Activated naive CD8-positive, alpha-beta T cell treated with anti-CD3 and anti-CD28 coated beads, Interleukin-2, amount 10 ng/mL, durations not matched to agents 7 days and 5 days (primary cell): ENCODE data around the gene VPS45. TPM values are rescaled to one million over a fixed set of nuclear protein-coding genes. Genes with fewer than 3 reads are reported as not detected.

Experiments
- ATAC-seq: fragments of 150-1000 bp; cut with Tn5 transposase; one replicate; pipeline ENCODE4 v1.10.0; 2021; ENCODE audit warnings: low read depth, moderate library complexity
- POLR2A ChIA-PET: fragments of 350-600 bp; sonication (Branson Sonifier 250); formaldehyde crosslinking; loops from one replicate; lab custom pipeline; 2021; ENCODE audit warnings: antibody characterized with exemption; lab: Charles Lee
- DNase-seq: peaks from one replicate; pipeline ENCODE4 v3.0.0; 2021
- H3K27ac Mint-ChIP-seq: one replicate; pipeline ENCODE4 v1.8.0; 2022; ENCODE audit warnings: mild to moderate bottlenecking, mixed read lengths
- H3K27me3 Mint-ChIP-seq: one replicate; pipeline ENCODE4 v1.8.0; 2022; ENCODE audit warnings: mild to moderate bottlenecking, moderate library complexity, mixed read lengths
- H3K36me3 Mint-ChIP-seq: one replicate; pipeline ENCODE4 v1.8.0; 2021; ENCODE audit warnings: mild to moderate bottlenecking, mixed read lengths
- H3K4me1 Mint-ChIP-seq: one replicate; pipeline ENCODE4 v1.8.0; 2021; ENCODE audit warnings: mixed read lengths
- H3K4me3 Mint-ChIP-seq: one replicate; pipeline ENCODE4 v1.8.0; 2022; ENCODE audit warnings: mild to moderate bottlenecking, moderate library complexity, mixed read lengths
- H3K9me3 Mint-ChIP-seq: one replicate; pipeline ENCODE4 v1.8.0; 2021; ENCODE audit warnings: mixed read lengths
- total RNA-seq, 2 experiments: library from RNA; stranded (reverse); gene quantifications; one replicate each; pipeline ENCODE4 v1.2.3, GENCODE V29; 2021

VPS45 gene
- total RNA-seq, 2 experiments from 2014 or later: 41.1 to 42.6 TPM

DNA sequence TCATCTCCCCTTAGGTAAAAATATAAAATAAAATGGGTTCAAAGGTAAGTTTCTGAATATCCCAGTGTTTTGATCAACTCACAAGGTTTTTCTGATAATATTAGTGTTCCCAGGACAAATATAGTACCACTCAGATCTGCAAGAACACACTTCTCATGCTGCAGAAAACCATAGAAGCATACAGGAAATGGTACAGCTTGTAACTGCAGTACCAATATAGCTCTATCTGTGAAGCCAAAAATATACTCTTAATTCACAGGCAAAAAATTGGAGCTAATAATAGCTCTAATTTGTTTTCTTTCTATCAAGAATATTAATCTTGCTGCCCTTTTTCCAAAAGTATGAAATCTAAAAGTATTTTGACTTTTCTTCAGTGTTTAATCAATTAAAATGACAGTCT is 13.2 kb downstream of the VPS45 start:
- DNase-seq (no peak), ATAC-seq (no peak)
- H3K27me3 Mint-ChIP-seq: no peaks in the 10 kb centered on the region
- no peaks in the 10 kb centered on the region for H3K9me3 Mint-ChIP-seq
- POLR2A ChIA-PET: interaction anchor here (0.8 to 1.1 kb wide), 3 partner anchors 71 to 81 kb away, joined by 3 read pairs; no protein-coding TSS in a partner anchor
- peaks cover 46% of the 10 kb centered on the region for H3K36me3 Mint-ChIP-seq
- no peak overlapping the region for H3K4me3 Mint-ChIP-seq
- no peak overlapping the region for H3K27ac Mint-ChIP-seq
- H3K4me1 Mint-ChIP-seq: peaks cover 17% of the 10 kb centered on the region

DNA sequence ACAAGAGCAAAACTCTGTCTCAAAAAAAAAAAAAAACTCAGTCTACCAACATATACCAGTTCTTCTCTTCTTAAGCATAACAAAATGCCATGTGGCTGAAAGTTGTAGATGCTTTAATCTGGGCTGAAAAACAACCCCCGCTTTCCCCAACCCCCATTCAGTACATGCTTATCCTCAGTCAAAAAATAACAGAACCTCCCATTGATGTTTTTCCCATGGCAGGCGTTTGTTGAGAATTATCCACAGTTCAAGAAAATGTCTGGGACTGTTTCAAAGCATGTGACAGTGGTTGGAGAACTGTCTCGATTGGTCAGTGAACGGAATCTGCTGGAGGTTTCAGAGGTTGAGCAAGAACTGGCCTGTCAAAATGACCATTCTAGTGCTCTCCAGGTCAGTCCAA is 14.9 kb downstream of the VPS45 start:
- Mint-ChIP-seq H3K4me3 (no peak overlapping the region), H3K36me3 (peaks cover 50% of the 10 kb centered on the region), H3K9me3 (no peaks in the 10 kb centered on the region), H3K27me3 (no peaks in the 10 kb centered on the region), H3K4me1 (peaks cover 14% of the 10 kb centered on the region), H3K27ac (no peak overlapping the region)
- no peak for ATAC-seq
- POLR2A ChIA-PET: no interaction called here
- no peak for DNase-seq

DNA sequence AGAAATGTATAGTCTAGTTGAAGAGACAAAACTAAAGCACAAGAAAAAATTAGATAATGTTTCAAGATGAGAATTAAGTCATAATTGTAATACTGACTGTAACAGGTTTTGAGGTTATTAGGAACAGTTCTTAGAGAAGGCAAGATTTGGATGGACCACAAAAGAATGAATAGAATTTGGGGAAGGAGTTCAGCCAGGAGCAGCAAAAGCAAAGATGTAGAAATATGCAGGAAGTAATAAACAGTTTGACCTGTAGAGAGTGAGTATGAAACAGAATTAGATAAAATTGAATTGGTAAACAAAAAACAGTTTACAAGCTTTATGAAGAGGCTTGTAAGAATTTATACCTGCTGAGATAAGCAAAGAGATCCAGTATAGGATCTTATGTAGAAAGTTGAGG is 16.3 kb downstream of the VPS45 start:
- DNase-seq: no peak
- Mint-ChIP-seq H3K27me3 (no peaks in the 10 kb centered on the region), H3K27ac (no peak overlapping the region), H3K4me1 (peaks cover 11% of the 10 kb centered on the region), H3K4me3 (no peak overlapping the region), H3K9me3 (no peaks in the 10 kb centered on the region), H3K36me3 (peaks cover 52% of the 10 kb centered on the region)
- no peak for ATAC-seq
- POLR2A ChIA-PET: interaction anchor here (0.6 kb wide), 1 partner anchor 8 kb away, joined by 3 read pairs; no protein-coding TSS in a partner anchor

DNA sequence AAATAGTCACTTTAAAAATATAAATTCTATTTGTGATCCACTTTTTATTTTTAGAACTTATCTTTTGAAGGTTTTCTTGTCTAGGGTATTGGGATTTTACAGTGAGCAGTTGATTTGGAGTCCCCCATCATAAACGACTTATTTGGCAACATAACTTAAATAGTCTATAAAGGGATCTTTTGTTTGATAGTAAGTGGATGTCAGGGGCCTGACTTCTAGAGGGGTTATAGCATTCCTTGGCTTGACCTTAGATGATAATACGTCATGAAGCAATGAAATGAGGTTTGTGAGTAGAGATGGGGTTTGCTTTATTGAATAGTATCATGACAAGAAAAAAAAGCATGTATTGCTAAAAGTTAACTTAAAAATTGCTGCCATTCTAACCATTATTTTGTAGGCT is 17.8 kb downstream of the VPS45 start:
- peaks cover 57% of the 10 kb centered on the region for H3K36me3 Mint-ChIP-seq
- no peaks in the 10 kb centered on the region for H3K9me3 Mint-ChIP-seq
- no peaks in the 10 kb centered on the region for H3K27me3 Mint-ChIP-seq
- DNase-seq (no peak), ATAC-seq (no peak)
- POLR2A ChIA-PET: interaction anchor here (1.1 kb wide), 1 partner anchor 198 kb away, joined by 3 read pairs; a partner anchor contains a TSS
- H3K4me3 Mint-ChIP-seq: no peak overlapping the region
- H3K4me1 Mint-ChIP-seq: peaks cover 17% of the 10 kb centered on the region
- no peak overlapping the region for H3K27ac Mint-ChIP-seq

DNA sequence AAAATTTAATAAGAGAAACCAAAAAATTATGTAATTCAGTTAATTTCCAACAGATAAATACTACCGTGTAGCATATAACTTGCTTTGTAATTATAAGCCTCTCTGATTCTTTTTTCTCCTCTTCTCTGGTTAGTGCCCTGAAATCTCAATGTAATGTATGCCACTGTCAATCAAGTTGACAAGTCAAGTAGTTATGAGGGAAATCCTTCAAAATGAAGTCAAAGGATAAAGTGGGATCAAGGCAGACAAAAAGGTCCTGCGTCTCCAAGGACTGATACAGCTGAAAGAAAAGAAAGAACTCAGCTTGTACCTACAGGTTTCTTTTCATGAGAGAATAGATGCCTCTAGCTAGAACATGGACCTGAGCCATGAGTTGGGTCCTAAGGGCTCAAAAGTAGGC is 19.8 kb downstream of the VPS45 start:
- ATAC-seq: no peak
- Mint-ChIP-seq H3K4me3 (no peak overlapping the region), H3K27ac (no peak overlapping the region), H3K27me3 (no peaks in the 10 kb centered on the region), H3K36me3 (peaks cover 57% of the 10 kb centered on the region), H3K4me1 (peaks cover 28% of the 10 kb centered on the region), H3K9me3 (no peaks in the 10 kb centered on the region)
- POLR2A ChIA-PET: no interaction called here
- no peak for DNase-seq

DNA sequence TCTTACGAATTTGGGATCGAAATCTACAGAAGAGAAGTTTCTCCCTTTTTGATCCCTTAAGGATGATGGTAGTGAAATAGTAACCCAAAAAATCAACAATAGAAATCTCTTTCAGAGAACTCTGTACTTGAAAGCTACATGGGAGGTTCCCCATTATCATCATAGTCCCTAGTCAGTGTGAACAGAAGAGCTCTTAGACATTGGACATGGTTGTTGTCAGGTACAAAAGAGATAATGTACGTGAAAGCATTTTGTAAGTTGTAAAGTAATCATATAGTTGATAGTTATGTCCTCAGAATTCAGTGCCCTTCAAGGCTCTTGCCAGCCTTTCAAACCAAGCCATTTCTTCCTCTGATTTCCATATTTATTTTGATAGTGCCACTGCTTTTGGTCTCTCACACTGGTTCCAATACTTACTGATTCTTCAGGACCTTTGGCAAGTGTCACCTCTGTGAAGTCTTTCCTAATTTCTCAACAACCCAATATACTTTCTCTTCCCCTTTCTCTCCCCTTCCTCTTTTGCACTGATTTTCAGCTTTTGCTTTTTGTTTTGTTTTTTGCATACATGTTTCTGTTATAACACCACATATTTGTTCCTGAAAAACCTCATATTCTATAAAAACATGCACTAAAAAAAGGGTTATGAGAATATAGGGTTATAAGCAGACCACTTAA is 22.4 kb downstream of the VPS45 start:
- Mint-ChIP-seq H3K9me3 (no peaks in the 10 kb centered on the region), H3K4me1 (peaks cover 36% of the 10 kb centered on the region), H3K36me3 (peaks cover 56% of the 10 kb centered on the region), H3K4me3 (no peak overlapping the region), H3K27ac (no peak overlapping the region), H3K27me3 (no peaks in the 10 kb centered on the region)
- POLR2A ChIA-PET: interaction anchor here (0.7 to 1.1 kb wide), 3 partner anchors 20 to 202 kb away, joined by 3 to 4 read pairs (median 4); partner anchors contain the start of gene VPS45
- ATAC-seq: no peak
- DNase-seq: no peak

DNA sequence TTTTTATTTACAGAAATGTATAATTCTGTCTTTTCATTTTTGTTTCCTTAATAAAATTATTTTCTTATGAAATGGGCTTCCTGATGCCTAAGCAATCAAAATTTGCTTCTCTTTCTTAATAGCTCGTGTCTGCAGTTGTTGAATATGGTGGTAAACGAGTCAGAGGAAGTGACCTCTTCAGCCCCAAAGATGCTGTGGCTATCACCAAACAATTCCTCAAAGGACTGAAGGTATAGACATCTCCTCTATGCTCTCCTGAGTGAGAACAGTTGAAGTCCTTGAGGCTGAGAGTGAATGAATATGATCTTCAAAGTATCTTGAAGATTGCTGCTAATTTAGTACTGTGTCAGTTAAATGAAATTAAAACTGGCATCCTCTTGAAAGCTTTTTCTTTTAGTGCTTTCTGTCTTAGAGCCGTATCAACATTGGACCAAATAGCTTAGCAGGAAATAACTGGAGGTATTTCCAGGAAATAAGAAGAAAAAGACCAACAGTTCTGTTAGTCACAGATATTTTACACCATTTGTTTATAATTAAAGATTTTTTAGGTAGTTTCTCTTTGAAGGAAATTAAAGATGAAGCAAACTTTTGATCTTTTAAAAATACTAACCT is 24.7 kb downstream of the VPS45 start:
- Mint-ChIP-seq H3K9me3 (no peaks in the 10 kb centered on the region), H3K4me3 (peak overlapping the region; percentile 65), H3K4me1 (peaks cover 37% of the 10 kb centered on the region), H3K27ac (peak overlapping the region; percentile 93), H3K27me3 (no peaks in the 10 kb centered on the region), H3K36me3 (peaks cover 46% of the 10 kb centered on the region)
- no peak for DNase-seq
- ATAC-seq: peak; percentile 83
- POLR2A ChIA-PET: interaction anchor here (0.6 to 1.9 kb wide), 11 partner anchors 8 to 881 kb away, joined by 3 to 26 read pairs (median 4); partner anchors contain the start of gene PLEKHO1

DNA sequence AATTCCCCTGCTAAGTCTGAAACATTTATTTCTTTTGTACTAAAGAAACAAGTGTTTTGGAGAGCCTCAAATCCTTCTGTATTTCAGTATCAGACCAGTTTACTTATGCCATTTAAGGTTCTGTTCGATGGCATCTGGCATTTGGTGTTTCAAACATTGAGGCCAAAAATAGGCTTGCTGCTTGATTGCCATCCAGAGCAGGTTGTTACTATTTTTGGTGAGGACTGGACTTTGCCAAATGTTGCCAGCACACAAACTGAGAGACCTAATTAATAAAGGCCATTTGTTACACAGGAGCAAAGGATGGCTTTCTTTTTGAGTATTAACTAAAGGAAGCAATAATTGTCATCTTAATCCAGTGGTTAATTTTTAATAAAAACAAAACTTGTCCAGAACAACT is 26.2 kb downstream of the VPS45 start:
- ATAC-seq (no peak), DNase-seq (no peak)
- peaks cover 36% of the 10 kb centered on the region for H3K36me3 Mint-ChIP-seq
- no peaks in the 10 kb centered on the region for H3K9me3 Mint-ChIP-seq
- no peaks in the 10 kb centered on the region for H3K27me3 Mint-ChIP-seq
- peaks cover 35% of the 10 kb centered on the region for H3K4me1 Mint-ChIP-seq
- H3K27ac Mint-ChIP-seq: no peak overlapping the region
- H3K4me3 Mint-ChIP-seq: no peak overlapping the region
- POLR2A ChIA-PET: interaction anchor here (0.6 kb wide), 1 partner anchor 209 kb away, joined by 3 read pairs; no protein-coding TSS in a partner anchor

DNA sequence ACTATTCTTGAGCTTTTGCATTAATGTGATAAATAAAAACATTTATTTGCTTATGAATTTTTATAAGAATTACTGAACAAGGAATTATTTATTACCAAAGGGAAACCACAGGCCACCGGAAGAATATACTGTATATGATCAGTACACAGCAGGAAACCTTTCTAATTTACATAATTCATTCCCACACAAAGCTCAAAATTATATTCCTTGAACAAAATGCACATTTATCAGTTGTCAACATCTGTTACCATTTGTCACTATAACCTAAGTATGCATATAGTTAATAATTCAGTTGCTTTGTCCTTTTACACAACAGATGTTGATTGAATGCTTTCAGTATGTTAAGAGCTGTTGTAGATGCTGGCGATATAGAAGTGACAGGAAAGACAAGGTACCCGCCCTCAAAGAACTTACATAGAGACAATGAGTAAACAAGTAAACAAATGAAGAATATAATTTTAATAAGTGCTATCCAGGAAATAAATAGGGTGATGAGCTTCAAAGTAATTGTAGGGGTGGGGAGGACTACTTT is 27.2 kb downstream of the VPS45 start:
- Mint-ChIP-seq H3K4me3 (no peak overlapping the region), H3K27me3 (no peaks in the 10 kb centered on the region), H3K27ac (no peak overlapping the region), H3K36me3 (peaks cover 29% of the 10 kb centered on the region), H3K4me1 (peaks cover 31% of the 10 kb centered on the region), H3K9me3 (no peaks in the 10 kb centered on the region)
- no peak for DNase-seq
- POLR2A ChIA-PET: interaction anchor here (1.1 to 1.2 kb wide), 2 partner anchors 13 to 15 kb away, joined by 3 to 5 read pairs; no protein-coding TSS in a partner anchor
- no peak for ATAC-seq

DNA sequence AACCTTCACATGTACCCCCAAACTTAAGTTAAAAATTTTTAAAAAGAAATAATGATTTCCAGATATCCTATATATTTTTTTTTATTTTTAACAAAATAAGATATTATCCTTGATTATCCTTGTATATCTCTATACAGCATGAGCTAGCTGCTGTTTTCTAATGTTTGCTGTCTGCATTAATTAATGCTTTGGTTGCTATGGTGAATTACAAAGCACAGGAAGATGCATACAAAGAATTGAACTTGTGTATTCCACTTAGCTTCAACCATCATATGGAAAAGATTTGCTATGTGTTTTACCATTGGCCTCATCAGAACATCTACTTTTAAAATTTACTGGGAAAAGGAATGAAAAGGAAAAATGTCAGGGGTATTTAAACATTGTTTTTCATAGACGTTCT is 35.4 kb downstream of the VPS45 start:
- ATAC-seq: no peak
- Mint-ChIP-seq H3K36me3 (peaks cover 45% of the 10 kb centered on the region), H3K9me3 (peaks cover 5% of the 10 kb centered on the region), H3K27ac (no peak overlapping the region), H3K4me3 (no peak overlapping the region), H3K27me3 (no peaks in the 10 kb centered on the region), H3K4me1 (peaks cover 42% of the 10 kb centered on the region)
- DNase-seq: no peak
- POLR2A ChIA-PET: interaction anchor here (0.7 to 1.5 kb wide), 5 partner anchors 11 to 215 kb away, joined by 3 to 6 read pairs (median 4); partner anchors contain the start of gene PLEKHO1

DNA sequence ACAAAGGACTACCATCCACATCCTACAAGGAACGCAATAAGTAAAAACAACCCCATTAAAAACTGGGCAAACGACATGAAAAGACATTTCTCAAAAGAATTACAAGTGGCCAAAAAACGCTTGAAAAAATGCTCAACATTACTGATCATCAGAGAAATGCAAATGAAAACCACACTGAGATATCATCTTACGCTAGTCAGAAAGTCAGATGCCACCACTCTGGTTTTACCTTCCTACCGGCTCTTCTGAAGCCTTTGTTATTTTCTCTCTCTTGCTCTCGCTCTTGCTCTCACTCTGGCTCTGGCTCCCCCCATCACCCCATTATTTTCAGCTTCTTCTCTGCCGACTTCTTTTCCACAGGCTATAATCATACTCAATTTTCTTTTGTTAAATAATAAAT is 38.8 kb downstream of the VPS45 start:
- ATAC-seq: peak; percentile 77
- peaks cover 44% of the 10 kb centered on the region for H3K36me3 Mint-ChIP-seq
- peaks cover 3% of the 10 kb centered on the region for H3K9me3 Mint-ChIP-seq
- no peak for DNase-seq
- no peaks in the 10 kb centered on the region for H3K27me3 Mint-ChIP-seq
- POLR2A ChIA-PET: interaction anchor here (0.6 to 5.3 kb wide), 4 partner anchors 14 to 55 kb away, joined by 3 to 26 read pairs (median 4); partner anchors contain the start of gene PLEKHO1
- peak overlapping the region; percentile 75 for H3K4me3 Mint-ChIP-seq
- H3K27ac Mint-ChIP-seq: peak overlapping the region; percentile 90
- H3K4me1 Mint-ChIP-seq: peaks cover 67% of the 10 kb centered on the region

DNA sequence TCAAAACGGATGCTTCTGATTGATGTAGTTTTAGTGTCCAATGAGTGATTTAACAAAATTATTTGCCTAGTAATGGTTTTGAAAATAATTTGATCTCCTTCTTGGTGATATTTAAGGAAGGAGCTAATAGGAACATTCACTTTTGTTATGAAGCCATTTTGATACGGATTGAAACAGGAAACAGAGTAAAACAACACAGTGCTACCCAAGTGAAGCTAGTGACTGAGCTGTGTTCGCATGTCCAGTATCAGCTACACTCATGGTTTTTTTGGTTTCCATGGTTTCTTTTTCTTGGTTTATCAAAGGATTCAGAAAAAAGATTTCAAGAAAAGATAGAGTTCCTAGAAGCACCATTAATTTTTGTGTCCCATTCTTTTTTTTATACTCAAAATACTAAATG is 42.0 kb downstream of the VPS45 start:
- peaks cover 3% of the 10 kb centered on the region for H3K9me3 Mint-ChIP-seq
- peak overlapping the region; percentile 84 for H3K4me3 Mint-ChIP-seq
- no peak for DNase-seq
- peak overlapping the region; percentile 96 for H3K27ac Mint-ChIP-seq
- peak; percentile 80 for ATAC-seq
- POLR2A ChIA-PET: interaction anchor here (0.7 to 5.3 kb wide), 12 partner anchors 10 to 222 kb away, joined by 3 to 37 read pairs (median 4); partner anchors contain the start of genes PLEKHO1 and VPS45
- H3K27me3 Mint-ChIP-seq: no peaks in the 10 kb centered on the region
- peaks cover 69% of the 10 kb centered on the region for H3K4me1 Mint-ChIP-seq
- H3K36me3 Mint-ChIP-seq: peaks cover 53% of the 10 kb centered on the region

DNA sequence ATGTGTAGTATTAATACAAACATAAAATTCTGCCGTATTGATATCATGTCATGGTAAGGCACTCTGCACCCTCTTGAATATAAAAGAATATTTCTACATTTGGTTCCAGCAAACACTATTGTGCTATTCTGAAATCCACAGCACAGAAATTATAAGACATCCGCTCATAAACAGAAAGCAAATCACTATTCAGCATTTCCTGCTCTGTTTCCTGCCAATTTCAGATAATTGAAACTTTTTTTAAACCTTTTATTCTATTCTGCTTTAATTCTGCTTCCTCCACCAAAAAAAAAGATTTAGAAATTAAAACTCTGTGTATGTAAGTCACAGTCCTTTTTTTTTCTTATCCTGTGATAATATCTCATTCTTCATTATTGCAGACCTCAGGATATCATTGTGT is 42.5 kb downstream of the VPS45 start:
- no peak for DNase-seq
- POLR2A ChIA-PET: interaction anchor here (0.7 to 5.3 kb wide), 12 partner anchors 9 to 223 kb away, joined by 3 to 37 read pairs (median 4); partner anchors contain the start of genes PLEKHO1 and VPS45
- H3K4me3 Mint-ChIP-seq: peak overlapping the region; percentile 84
- H3K27ac Mint-ChIP-seq: peak overlapping the region; percentile 96
- H3K27me3 Mint-ChIP-seq: no peaks in the 10 kb centered on the region
- ATAC-seq: peak; percentile 22
- H3K36me3 Mint-ChIP-seq: peaks cover 54% of the 10 kb centered on the region
- peaks cover 5% of the 10 kb centered on the region for H3K9me3 Mint-ChIP-seq
- peaks cover 67% of the 10 kb centered on the region for H3K4me1 Mint-ChIP-seq
